Smooth muscle cell (in vitro differentiated cells): ENCODE results near the gene RNF149. TPM values are rescaled to one million over a fixed set of nuclear protein-coding genes. Genes with fewer than 3 reads are reported as not detected.

Experiments
- DNase-seq: peaks from one replicate; lab custom pipeline; 2025; ENCODE audit not compliant: unreplicated experiment; lab: John Stamatoyannopoulos, UW
- H2AFZ ChIP-seq: fragments of 200-600 bp; sonication (generic); 2 replicates; pipeline ENCODE4 v1.6.0; 2016; ENCODE audit warnings: antibody characterized with exemption, low read depth, mild to moderate bottlenecking
- H3F3A ChIP-seq: fragments of 200-600 bp; sonication (generic); 2 replicates; pipeline ENCODE4 v1.6.0; 2017; ENCODE audit warnings: antibody characterized with exemption, low read depth
- H3K27ac ChIP-seq: fragments of 200-600 bp; sonication (generic); 2 replicates; pipeline ENCODE4 v1.5.1; 2016; ENCODE audit warnings: low read depth, mild to moderate bottlenecking
- H3K27me3 ChIP-seq: fragments of 200-600 bp; sonication (generic); 2 replicates; pipeline ENCODE4 v1.6.1; 2016; ENCODE audit warnings: low read depth, mild to moderate bottlenecking
- H3K36me3 ChIP-seq: fragments of 200-600 bp; sonication (generic); 2 replicates; pipeline ENCODE4 v1.5.1; 2016; ENCODE audit warnings: low read depth
- H3K4me1 ChIP-seq: fragments of 200-600 bp; sonication (generic); 2 replicates; pipeline ENCODE4 v1.5.1; 2016; ENCODE audit warnings: low read depth
- H3K4me2 ChIP-seq: fragments of 200-600 bp; sonication (generic); 2 replicates; pipeline ENCODE4 v1.6.0; 2016; ENCODE audit warnings: mild to moderate bottlenecking
- H3K4me3 ChIP-seq: fragments of 200-600 bp; sonication (generic); 2 replicates; pipeline ENCODE4 v1.5.1; 2016; ENCODE audit warnings: mild to moderate bottlenecking
- H3K79me2 ChIP-seq: fragments of 200-600 bp; sonication (generic); 2 replicates; pipeline ENCODE4 v1.6.0; 2016; ENCODE audit warnings: low read depth, mild to moderate bottlenecking
- H3K9ac ChIP-seq: fragments of 200-600 bp; sonication (generic); 2 replicates; pipeline ENCODE4 v1.6.0; 2016; ENCODE audit warnings: low read depth
- H3K9me3 ChIP-seq: fragments of 200-600 bp; sonication (generic); replicated peaks from 2 replicates; pipeline ENCODE4 v1.5.1; 2016; ENCODE audit warnings: low read depth
- H4K20me1 ChIP-seq: fragments of 200-600 bp; sonication (generic); 2 replicates; pipeline ENCODE4 v1.6.0; 2016; ENCODE audit warnings: low read depth
- WGBS: methylation state at CpG from one replicate; pipeline ENCODE4 v1.1.7; 2016; ENCODE audit warnings: low lambda C conversion rate; 5-methylcytosine and 5-hydroxymethylcytosine counted together
- polyA plus RNA-seq: library from polyadenylated mRNA; unstranded; fragments of >200 nt; fragmentation: Nextera tagmentation; extraction: Ambion mirVana; gene quantifications from 2 replicates; pipeline ENCODE4 v1.2.1, GENCODE V29; 2016
- total RNA-seq: library from RNA; depleted of rRNA; stranded (reverse); fragments of >200 nt; gene quantifications from 2 replicates; pipeline ENCODE4 v1.2.3, GENCODE V29; 2014
- TF ChIP-seq, protein P1 (sequence below): fragments of 200-600 bp; sonication (generic); IDR thresholded peaks from 2 replicates; pipeline ENCODE4 v1.5.1; 2017; ENCODE audit warnings: borderline replicate concordance, mild to moderate bottlenecking, antibody characterized with exemption; ENCODE audit not compliant: insufficient read depth, poor library complexity, severe bottlenecking

Gene RNF149
- total and polyA plus RNA-seq, 2 experiments from 2014 or later = 42.6 to 59.2 TPM

DNA sequence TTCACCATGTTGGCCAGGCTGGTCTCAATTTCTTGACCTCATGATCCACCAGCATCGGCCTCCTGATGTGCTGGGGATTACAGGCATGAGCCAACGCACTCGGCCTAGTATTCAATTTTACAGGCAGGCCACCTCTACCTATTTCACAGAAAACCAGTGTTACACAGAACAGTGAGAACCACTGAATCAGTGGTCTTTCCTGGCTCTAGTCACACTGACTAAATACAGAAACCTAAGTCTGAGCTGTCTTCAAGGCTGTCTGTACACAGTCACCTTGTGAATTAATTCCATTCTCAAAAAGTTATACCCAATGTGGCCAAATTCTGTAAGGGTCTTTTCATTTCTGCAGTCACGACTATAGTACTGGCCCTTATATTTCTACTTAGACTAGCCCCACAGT, 3.5 kb downstream of the RNF149 start:
- Histone ChIP-seq H3K79me2 (peaks cover 69% of the 10 kb centered on the region), H3K27ac (peak overlapping the region; percentile 97), H3K4me2 (peak overlapping the region; percentile 95), H3K9ac (peak overlapping the region; percentile 63), H3K4me1 (peaks cover 7% of the 10 kb centered on the region), H3K9me3 (no peaks in the 10 kb centered on the region), H3K27me3 (no peaks in the 10 kb centered on the region), H2AFZ (no peak overlapping the region), H3K4me3 (peak overlapping the region; percentile 74), H3K36me3 (no peaks in the 10 kb centered on the region), H3F3A (no peaks in the 10 kb centered on the region), H4K20me1 (peaks cover 74% of the 10 kb centered on the region)
- TF ChIP-seq, protein P1, sequence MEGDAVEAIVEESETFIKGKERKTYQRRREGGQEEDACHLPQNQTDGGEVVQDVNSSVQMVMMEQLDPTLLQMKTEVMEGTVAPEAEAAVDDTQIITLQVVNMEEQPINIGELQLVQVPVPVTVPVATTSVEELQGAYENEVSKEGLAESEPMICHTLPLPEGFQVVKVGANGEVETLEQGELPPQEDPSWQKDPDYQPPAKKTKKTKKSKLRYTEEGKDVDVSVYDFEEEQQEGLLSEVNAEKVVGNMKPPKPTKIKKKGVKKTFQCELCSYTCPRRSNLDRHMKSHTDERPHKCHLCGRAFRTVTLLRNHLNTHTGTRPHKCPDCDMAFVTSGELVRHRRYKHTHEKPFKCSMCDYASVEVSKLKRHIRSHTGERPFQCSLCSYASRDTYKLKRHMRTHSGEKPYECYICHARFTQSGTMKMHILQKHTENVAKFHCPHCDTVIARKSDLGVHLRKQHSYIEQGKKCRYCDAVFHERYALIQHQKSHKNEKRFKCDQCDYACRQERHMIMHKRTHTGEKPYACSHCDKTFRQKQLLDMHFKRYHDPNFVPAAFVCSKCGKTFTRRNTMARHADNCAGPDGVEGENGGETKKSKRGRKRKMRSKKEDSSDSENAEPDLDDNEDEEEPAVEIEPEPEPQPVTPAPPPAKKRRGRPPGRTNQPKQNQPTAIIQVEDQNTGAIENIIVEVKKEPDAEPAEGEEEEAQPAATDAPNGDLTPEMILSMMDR = no peak
- DNase-seq = no peak
- WGBS = 69% methylated on average over 4 of the region's 4 CpGs

GRCh38 chr2:101303688-101304087, 4.8 kb downstream of the RNF149 start:
- Histone ChIP-seq H3K4me1 (peaks cover 7% of the 10 kb centered on the region), H3K4me3 (no peak overlapping the region), H3K27ac (no peak overlapping the region), H3K4me2 (no peak overlapping the region), H3K27me3 (no peaks in the 10 kb centered on the region), H3K9me3 (no peaks in the 10 kb centered on the region), H3K79me2 (peaks cover 82% of the 10 kb centered on the region), H4K20me1 (peaks cover 87% of the 10 kb centered on the region), H3K36me3 (no peaks in the 10 kb centered on the region), H2AFZ (no peak overlapping the region), H3K9ac (no peak overlapping the region), H3F3A (no peaks in the 10 kb centered on the region)
- no peak for DNase-seq
- TF ChIP-seq, protein P1 = no peak
- WGBS = 88% methylated on average over 1 of the region's 1 CpG

GRCh38 chr2:101302016-101302415, 6.5 kb downstream of the RNF149 start:
- Histone ChIP-seq H3F3A (no peaks in the 10 kb centered on the region), H3K4me3 (no peak overlapping the region), H3K9me3 (no peaks in the 10 kb centered on the region), H2AFZ (no peak overlapping the region), H3K4me1 (peaks cover 7% of the 10 kb centered on the region), H3K36me3 (no peaks in the 10 kb centered on the region), H3K4me2 (no peak overlapping the region), H3K27ac (peak overlapping the region; percentile 27), H3K27me3 (no peaks in the 10 kb centered on the region), H3K9ac (no peak overlapping the region), H3K79me2 (peaks cover 89% of the 10 kb centered on the region), H4K20me1 (peaks cover 98% of the 10 kb centered on the region)
- no peak for DNase-seq
- 73% methylated on average over 4 of the region's 4 CpGs for WGBS
- TF ChIP-seq, protein P1 = no peak

DNA sequence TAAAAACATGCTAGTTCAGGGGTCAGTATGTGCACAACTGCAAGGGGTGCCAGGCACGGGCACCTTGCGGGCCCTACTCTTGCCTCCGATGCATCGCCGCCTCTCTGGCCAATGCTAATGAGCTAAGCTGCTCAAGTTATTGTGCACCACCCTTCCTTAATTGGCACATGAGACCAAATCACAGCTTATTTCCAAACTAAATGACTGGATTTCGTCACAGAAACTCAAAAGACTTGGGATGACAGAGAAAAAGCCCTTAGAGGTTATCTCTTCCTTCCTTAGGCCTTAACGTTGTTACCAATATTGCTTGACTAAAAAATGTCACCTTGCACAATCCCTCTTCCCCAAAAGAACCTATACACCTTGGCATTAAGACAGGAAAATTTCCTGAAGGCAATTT, 7.7 kb downstream of the RNF149 start:
- Histone ChIP-seq H3K27me3 (no peaks in the 10 kb centered on the region), H3K9ac (no peak overlapping the region), H4K20me1 (peaks cover 100% of the 10 kb centered on the region), H2AFZ (no peak overlapping the region), H3K4me2 (peak overlapping the region; percentile 32), H3K36me3 (no peaks in the 10 kb centered on the region), H3K27ac (no peak overlapping the region), H3K4me3 (no peak overlapping the region), H3K9me3 (no peaks in the 10 kb centered on the region), H3K79me2 (peaks cover 100% of the 10 kb centered on the region), H3F3A (no peaks in the 10 kb centered on the region), H3K4me1 (peaks cover 7% of the 10 kb centered on the region)
- DNase-seq = no peak
- TF ChIP-seq, protein P1 = no peak
- WGBS = 69% methylated on average over 7 of the region's 7 CpGs
